ENCODE results near the gene FABP2. TPM values are rescaled to one million over a fixed set of nuclear protein-coding genes. Genes with fewer than 3 reads are reported as not detected.

The FABP2 gene
- total RNA-seq, 1 experiment from 2014 or later: not detected

DNA sequence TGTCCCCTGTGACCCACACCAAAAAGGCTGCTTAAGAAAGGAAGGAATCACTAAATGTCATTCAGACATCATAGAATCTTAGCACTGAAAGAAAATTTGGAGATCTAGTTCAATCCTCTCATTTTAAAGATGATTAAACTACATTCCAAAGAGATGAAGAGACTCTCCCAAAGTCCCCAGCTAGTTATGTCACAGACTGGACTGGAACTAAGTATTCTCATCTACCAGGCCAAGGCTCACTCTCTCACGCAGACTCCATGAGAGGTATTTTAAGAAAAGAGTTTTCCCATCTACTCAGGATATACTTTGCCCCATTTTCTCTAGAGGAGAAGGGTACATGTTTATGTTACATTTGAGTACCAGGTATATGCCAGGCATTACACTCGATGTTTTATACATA is 6.9 kb downstream of the FABP2 start:
- DNase-seq (no peak), ATAC-seq (no peak)
- Histone ChIP-seq H3K4me1 (ENCODE audit: insufficient read depth, low read length) (no peaks in the 10 kb centered on the region), H3K27ac (ENCODE audit: low read length) (no peak overlapping the region), H3K36me3 (ENCODE audit: low read depth, low read length) (no peaks in the 10 kb centered on the region), H3K27me3 (ENCODE audit: low read length) (no peaks in the 10 kb centered on the region), H4K20me1 (ENCODE audit: low read length) (no peaks in the 10 kb centered on the region), H3K9ac (ENCODE audit: low read length) (no peak overlapping the region), H3F3A (ENCODE audit: low read length, unreplicated experiment) (no peaks in the 10 kb centered on the region), H3K9me2 (replicated peaks; ENCODE audit: low read length) (no peaks in the 10 kb centered on the region), H3K9me3 (ENCODE audit: low read length) (no peaks in the 10 kb centered on the region), H2AFZ (ENCODE audit: low read length) (no peak overlapping the region), H3K4me3 (ENCODE audit: low read length) (no peak overlapping the region), H3K4me2 (ENCODE audit: low read length) (no peak overlapping the region), H3K79me2 (ENCODE audit: low read length) (no peaks in the 10 kb centered on the region)
- POLR2A ChIA-PET (ENCODE audit: unreplicated experiment): no interaction called here
- intact Hi-C loops (cut with micrococcal nuclease): loop anchor here (2.0 kb wide), 3 partner anchors 178 to 742 kb away; partner anchors contain the start of gene PDE5A
- CTCF ChIA-PET: no interaction called here
- TF ChIP-seq, protein P1, sequence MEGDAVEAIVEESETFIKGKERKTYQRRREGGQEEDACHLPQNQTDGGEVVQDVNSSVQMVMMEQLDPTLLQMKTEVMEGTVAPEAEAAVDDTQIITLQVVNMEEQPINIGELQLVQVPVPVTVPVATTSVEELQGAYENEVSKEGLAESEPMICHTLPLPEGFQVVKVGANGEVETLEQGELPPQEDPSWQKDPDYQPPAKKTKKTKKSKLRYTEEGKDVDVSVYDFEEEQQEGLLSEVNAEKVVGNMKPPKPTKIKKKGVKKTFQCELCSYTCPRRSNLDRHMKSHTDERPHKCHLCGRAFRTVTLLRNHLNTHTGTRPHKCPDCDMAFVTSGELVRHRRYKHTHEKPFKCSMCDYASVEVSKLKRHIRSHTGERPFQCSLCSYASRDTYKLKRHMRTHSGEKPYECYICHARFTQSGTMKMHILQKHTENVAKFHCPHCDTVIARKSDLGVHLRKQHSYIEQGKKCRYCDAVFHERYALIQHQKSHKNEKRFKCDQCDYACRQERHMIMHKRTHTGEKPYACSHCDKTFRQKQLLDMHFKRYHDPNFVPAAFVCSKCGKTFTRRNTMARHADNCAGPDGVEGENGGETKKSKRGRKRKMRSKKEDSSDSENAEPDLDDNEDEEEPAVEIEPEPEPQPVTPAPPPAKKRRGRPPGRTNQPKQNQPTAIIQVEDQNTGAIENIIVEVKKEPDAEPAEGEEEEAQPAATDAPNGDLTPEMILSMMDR (conservative IDR thresholded peaks at IDR 0.05; ENCODE audit: low read depth, low read length): no peak
- TF ChIP-seq EZH2phosphoT487 (IDR thresholded peaks at IDR 0.05; ENCODE audit: borderline replicate concordance, low read length) (no peak), EZH2 (IDR thresholded peaks at IDR 0.05; ENCODE audit: low read length, unreplicated experiment) (no peak)
- BruUV-seq (replicated peaks): no TSS peak

DNA sequence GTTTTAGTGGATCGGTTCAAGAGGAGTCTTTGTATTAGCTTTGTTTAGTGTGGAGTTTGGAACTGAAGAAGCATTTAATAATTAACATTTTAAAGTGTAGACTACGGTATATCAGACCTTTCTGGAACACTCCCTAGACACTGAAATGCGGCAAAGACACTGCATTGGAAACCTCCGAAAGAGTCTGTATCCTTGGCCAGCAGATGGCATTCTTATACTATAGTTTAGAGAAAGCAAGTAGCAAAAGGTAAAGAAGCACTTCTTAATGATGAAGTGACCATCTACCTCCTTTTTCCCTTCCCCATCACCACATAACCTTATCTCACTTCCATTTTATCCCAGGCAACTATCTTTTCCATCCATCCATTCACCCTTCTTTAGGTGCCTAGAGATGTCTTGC is 7.6 kb downstream of the FABP2 start:
- CTCF ChIA-PET: no interaction called here
- intact Hi-C loops (cut with micrococcal nuclease): loop anchor here (2.0 kb wide), 3 partner anchors 178 to 742 kb away; partner anchors contain the start of gene PDE5A

GRCh38 chr4:119313237-119313636 is 8.7 kb downstream of the FABP2 start:
- Histone ChIP-seq H2AFZ (ENCODE audit: low read length) (no peak overlapping the region), H3K36me3 (ENCODE audit: low read depth, low read length) (no peaks in the 10 kb centered on the region), H3F3A (ENCODE audit: low read length, unreplicated experiment) (no peaks in the 10 kb centered on the region), H3K4me3 (ENCODE audit: low read length) (no peak overlapping the region), H3K79me2 (ENCODE audit: low read length) (no peaks in the 10 kb centered on the region), H3K9me2 (replicated peaks; ENCODE audit: low read length) (no peaks in the 10 kb centered on the region), H3K9ac (ENCODE audit: low read length) (no peak overlapping the region), H3K9me3 (ENCODE audit: low read length) (no peaks in the 10 kb centered on the region), H3K27ac (ENCODE audit: low read length) (no peak overlapping the region), H3K27me3 (ENCODE audit: low read length) (no peaks in the 10 kb centered on the region), H3K4me2 (ENCODE audit: low read length) (no peak overlapping the region), H4K20me1 (ENCODE audit: low read length) (no peaks in the 10 kb centered on the region), H3K4me1 (ENCODE audit: insufficient read depth, low read length) (no peaks in the 10 kb centered on the region)
- no TSS peak for BruUV-seq (replicated peaks)
- ATAC-seq (no peak), DNase-seq (no peak)
- intact Hi-C loops (cut with micrococcal nuclease): no loop called here
- CTCF ChIA-PET: no interaction called here
- POLR2A ChIA-PET (ENCODE audit: unreplicated experiment): no interaction called here
- TF ChIP-seq EZH2 (IDR thresholded peaks at IDR 0.05; ENCODE audit: low read length, unreplicated experiment): no peak
- TF ChIP-seq, protein P1 (conservative IDR thresholded peaks at IDR 0.05; ENCODE audit: low read depth, low read length): no peak
- TF ChIP-seq EZH2phosphoT487 (IDR thresholded peaks at IDR 0.05; ENCODE audit: borderline replicate concordance, low read length): no peak

More for the DNA sequence above, 7.6 kb downstream of the FABP2 start:
- Histone ChIP-seq H3K79me2 (ENCODE audit: low read length) (no peaks in the 10 kb centered on the region), H2AFZ (ENCODE audit: low read length) (no peak overlapping the region), H3K9me2 (replicated peaks; ENCODE audit: low read length) (no peaks in the 10 kb centered on the region), H3F3A (ENCODE audit: low read length, unreplicated experiment) (no peaks in the 10 kb centered on the region), H3K36me3 (ENCODE audit: low read depth, low read length) (no peaks in the 10 kb centered on the region), H3K27me3 (ENCODE audit: low read length) (no peaks in the 10 kb centered on the region), H3K4me2 (ENCODE audit: low read length) (no peak overlapping the region), H3K4me3 (ENCODE audit: low read length) (no peak overlapping the region), H3K9me3 (ENCODE audit: low read length) (no peaks in the 10 kb centered on the region), H4K20me1 (ENCODE audit: low read length) (no peaks in the 10 kb centered on the region), H3K9ac (ENCODE audit: low read length) (no peak overlapping the region), H3K27ac (ENCODE audit: low read length) (no peak overlapping the region), H3K4me1 (ENCODE audit: insufficient read depth, low read length) (no peaks in the 10 kb centered on the region)
- DNase-seq (peak; percentile 59), ATAC-seq (peak; percentile 88)
- TF ChIP-seq EZH2phosphoT487 (IDR thresholded peaks at IDR 0.05; ENCODE audit: borderline replicate concordance, low read length): no peak
- no peak for TF ChIP-seq EZH2 (IDR thresholded peaks at IDR 0.05; ENCODE audit: low read length, unreplicated experiment)
- TF ChIP-seq, protein P1 (conservative IDR thresholded peaks at IDR 0.05; ENCODE audit: low read depth, low read length): peak; percentile 63
- POLR2A ChIA-PET (ENCODE audit: unreplicated experiment): no interaction called here
- no TSS peak for BruUV-seq (replicated peaks)
